BE2C (cell line): ENCODE measurements around the gene PIGS.

Experiments used
- DNase-seq: peaks from one replicate; pipeline ENCODE4 v3.0.0-alpha.2; 2020
- H3K27me3 ChIP-seq: fragments of 250-450 bp; sonication (Bioruptor Pico); 2 replicates; pipeline ENCODE4 v1.5.1; 2020; ENCODE audit warnings: mild to moderate bottlenecking
- H3K36me3 ChIP-seq: fragments of 250-450 bp; sonication (Bioruptor Pico); 2 replicates; pipeline ENCODE4 v1.5.1; 2020; ENCODE audit warnings: mild to moderate bottlenecking
- H3K4me1 ChIP-seq: fragments of 250-450 bp; sonication (Bioruptor Pico); 2 replicates; pipeline ENCODE4 v1.5.1; 2020
- H3K4me3 ChIP-seq: 2 replicates; pipeline ENCODE4 v1.5.1; 2011; ENCODE audit warnings: low read depth, low read length
- H3K9me3 ChIP-seq: fragments of 250-450 bp; sonication (Bioruptor Pico); 2 replicates; pipeline ENCODE4 v1.5.1; 2020
- TF ChIP-seq, protein P1 (sequence below): IDR thresholded peaks from 2 replicates; pipeline ENCODE4 v1.5.1; 2012; ENCODE audit warnings: mild to moderate bottlenecking, low read depth, low read length

PIGS gene

DNA sequence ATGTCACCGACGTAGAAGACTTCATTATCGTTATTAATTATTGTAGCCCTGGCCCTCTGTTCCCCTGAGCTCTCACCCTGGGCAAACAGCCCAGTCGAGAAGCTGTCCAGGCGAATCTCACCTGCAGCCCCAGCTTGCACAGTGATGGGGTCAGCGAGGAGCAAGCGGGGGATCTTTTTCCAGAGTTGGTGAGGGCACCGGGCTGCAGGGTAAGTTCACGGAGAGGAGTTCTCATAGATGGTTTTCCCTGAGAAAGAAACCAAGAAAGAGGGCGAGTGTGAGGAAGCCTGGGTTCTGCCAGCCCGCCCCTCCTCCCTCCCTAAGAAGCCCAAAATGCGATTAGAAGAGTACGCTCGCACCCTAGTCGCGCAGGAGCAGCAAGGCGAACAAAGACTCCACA lies 27.1 kb upstream of the PIGS start:
- no peaks in the 10 kb centered on the region for H3K9me3 ChIP-seq
- H3K4me3 ChIP-seq = peak overlapping the region; percentile 78
- TF ChIP-seq, protein P1, sequence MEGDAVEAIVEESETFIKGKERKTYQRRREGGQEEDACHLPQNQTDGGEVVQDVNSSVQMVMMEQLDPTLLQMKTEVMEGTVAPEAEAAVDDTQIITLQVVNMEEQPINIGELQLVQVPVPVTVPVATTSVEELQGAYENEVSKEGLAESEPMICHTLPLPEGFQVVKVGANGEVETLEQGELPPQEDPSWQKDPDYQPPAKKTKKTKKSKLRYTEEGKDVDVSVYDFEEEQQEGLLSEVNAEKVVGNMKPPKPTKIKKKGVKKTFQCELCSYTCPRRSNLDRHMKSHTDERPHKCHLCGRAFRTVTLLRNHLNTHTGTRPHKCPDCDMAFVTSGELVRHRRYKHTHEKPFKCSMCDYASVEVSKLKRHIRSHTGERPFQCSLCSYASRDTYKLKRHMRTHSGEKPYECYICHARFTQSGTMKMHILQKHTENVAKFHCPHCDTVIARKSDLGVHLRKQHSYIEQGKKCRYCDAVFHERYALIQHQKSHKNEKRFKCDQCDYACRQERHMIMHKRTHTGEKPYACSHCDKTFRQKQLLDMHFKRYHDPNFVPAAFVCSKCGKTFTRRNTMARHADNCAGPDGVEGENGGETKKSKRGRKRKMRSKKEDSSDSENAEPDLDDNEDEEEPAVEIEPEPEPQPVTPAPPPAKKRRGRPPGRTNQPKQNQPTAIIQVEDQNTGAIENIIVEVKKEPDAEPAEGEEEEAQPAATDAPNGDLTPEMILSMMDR = no peak
- no peak for DNase-seq
- no peaks in the 10 kb centered on the region for H3K27me3 ChIP-seq
- H3K36me3 ChIP-seq = no peaks in the 10 kb centered on the region
- no peaks in the 10 kb centered on the region for H3K4me1 ChIP-seq

DNA sequence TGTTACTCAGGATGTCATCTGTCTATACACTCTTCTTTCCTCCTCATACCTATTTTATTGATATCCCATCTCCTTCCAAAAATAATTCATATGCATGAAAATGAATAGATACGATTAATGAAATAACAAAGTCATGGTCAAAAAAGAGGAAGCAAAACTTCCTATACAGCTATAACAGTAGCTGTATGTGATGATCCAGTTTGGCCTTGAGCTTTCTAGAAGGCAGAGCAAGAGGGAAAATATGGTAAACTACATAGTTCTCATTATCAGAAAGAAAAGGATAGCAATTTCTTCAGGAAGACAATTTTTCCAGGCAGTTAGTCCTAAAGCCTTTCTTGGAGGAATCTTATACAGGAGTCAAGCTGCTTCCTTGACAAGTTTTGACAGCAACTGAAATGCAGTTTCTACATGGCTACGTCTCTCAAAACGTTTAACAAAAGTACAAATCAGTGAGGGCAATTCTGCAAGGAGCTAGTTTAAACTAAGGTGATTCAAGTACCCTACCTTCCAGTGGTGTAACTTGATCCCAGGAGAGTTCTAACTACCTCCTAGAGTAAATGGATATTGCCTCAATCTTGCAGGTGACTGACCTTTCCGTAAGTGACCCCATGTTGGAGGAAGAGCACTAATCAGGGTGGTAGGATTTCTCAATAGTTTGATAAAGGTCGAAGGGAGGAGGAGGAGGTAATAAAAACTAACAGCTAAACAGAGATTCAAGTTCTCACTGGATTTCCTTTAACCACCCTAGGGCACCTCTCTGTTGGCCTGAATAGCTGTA lies 26.5 kb upstream of the PIGS start:
- DNase-seq = no peak
- TF ChIP-seq, protein P1 = no peak
- Histone ChIP-seq H3K9me3 (no peaks in the 10 kb centered on the region), H3K4me3 (peak overlapping the region; percentile 78), H3K4me1 (no peaks in the 10 kb centered on the region), H3K27me3 (no peaks in the 10 kb centered on the region), H3K36me3 (no peaks in the 10 kb centered on the region)

DNA sequence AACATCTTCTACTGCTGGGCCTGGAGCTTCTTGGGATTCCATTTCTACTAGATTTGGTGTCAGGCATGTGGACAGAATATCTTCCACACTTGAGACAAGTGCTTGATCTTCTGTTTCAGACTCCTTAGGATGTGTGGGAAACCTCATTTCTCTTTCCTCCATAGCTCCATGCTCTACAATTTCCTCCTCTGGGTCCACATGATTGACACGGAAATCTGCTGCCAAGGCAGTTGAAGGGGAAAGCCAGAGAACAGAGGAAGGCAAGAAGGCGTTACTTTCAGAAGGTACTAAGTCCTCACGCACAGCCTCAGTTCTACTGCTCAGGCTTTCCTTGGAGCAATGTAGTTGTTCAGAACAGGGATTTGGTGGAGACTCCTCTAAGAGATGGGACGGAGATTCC lies 20.9 kb upstream of the PIGS start:
- no peak overlapping the region for H3K4me3 ChIP-seq
- H3K9me3 ChIP-seq = no peaks in the 10 kb centered on the region
- no peaks in the 10 kb centered on the region for H3K4me1 ChIP-seq
- DNase-seq = no peak
- no peaks in the 10 kb centered on the region for H3K27me3 ChIP-seq
- peaks cover 23% of the 10 kb centered on the region for H3K36me3 ChIP-seq
- TF ChIP-seq, protein P1 = no peak

DNA sequence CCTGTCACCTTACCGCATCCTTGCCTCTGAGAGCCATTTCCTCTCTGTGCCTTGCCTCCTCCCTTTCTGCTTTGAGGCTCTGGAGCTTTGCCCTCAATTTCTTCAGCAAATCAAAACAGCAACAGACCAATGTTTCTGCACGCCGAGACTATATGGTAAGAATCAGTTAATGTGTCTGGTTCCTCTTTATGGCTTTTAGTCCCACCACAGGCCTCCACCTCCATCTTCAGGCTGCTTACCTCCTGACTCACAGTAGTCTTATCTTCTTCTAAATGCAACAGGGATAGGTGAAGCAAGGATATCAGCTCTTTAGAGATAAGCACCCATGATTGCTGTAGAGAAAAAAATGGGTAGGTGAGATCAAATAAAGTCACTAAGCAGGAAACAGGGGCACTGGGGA lies 14.5 kb upstream of the PIGS start:
- no peaks in the 10 kb centered on the region for H3K4me1 ChIP-seq
- no peaks in the 10 kb centered on the region for H3K27me3 ChIP-seq
- no peak overlapping the region for H3K4me3 ChIP-seq
- peaks cover 33% of the 10 kb centered on the region for H3K36me3 ChIP-seq
- H3K9me3 ChIP-seq = no peaks in the 10 kb centered on the region
- TF ChIP-seq, protein P1 = no peak
- DNase-seq = no peak

DNA sequence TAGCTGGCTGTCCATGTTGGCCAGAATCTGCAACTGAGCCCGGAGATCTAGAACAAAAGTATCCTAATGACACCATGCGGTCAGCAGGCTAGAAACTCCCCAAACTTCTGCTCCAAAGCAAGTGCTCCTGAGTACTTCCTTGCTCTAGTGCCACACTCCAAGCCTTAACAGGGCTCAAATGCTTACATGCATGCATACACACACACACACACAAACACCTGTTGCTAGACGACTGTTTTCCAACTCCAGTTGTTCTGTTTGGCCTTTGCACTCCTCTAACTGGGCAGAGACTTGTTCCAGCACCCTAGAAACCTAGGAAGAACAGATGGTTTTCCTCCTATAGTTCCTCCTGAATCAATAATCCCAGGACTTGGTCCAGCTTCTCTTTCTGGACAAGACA lies 13.1 kb upstream of the PIGS start:
- peaks cover 30% of the 10 kb centered on the region for H3K36me3 ChIP-seq
- DNase-seq = no peak

DNA sequence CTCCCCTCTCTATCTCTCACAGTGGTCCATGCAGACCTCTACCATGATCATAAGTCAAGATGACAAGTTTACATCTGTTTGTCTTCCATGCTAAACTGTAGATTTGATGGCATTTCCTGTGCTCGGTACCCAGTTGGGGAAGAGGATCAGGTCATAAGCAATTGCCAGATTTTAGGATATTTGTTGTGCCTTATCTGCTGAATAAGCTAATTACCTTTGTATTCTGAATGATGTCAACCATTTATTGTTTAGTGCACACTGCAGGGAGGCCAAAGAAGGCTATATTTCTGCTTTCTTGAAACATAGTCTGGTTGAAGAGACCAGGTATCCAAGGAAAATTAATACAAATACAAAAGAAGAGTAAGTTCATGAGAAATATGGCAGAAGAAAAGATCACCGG lies 11.2 kb upstream of the PIGS start:
- TF ChIP-seq, protein P1 = no peak
- peaks cover 40% of the 10 kb centered on the region for H3K36me3 ChIP-seq

More for the DNA sequence above, 13.1 kb upstream of the PIGS start:
- no peak overlapping the region for H3K4me3 ChIP-seq
- no peaks in the 10 kb centered on the region for H3K4me1 ChIP-seq
- TF ChIP-seq, protein P1 = no peak
- H3K9me3 ChIP-seq = no peaks in the 10 kb centered on the region
- no peaks in the 10 kb centered on the region for H3K27me3 ChIP-seq

More for the DNA sequence above, 11.2 kb upstream of the PIGS start:
- H3K9me3 ChIP-seq = no peaks in the 10 kb centered on the region
- no peak overlapping the region for H3K4me3 ChIP-seq
- DNase-seq = no peak
- no peaks in the 10 kb centered on the region for H3K4me1 ChIP-seq
- no peaks in the 10 kb centered on the region for H3K27me3 ChIP-seq
